Neural crest cell (in vitro differentiated cells): ENCODE results near the gene SNAPC2. TPM values are rescaled to one million over a fixed set of nuclear protein-coding genes. Genes with fewer than 3 reads are reported as not detected.
A peak's percentile ranks its signal among the peaks of the same experiment; 100 is the strongest.

ENCODE experiments used
- DNase-seq: peaks from one replicate; pipeline ENCODE4 v3.0.0; 2021; ENCODE audit warnings: low read depth, mixed read lengths, low spot score
- H3K27ac Mint-ChIP-seq: one replicate; pipeline ENCODE4 v1.8.0; 2021; ENCODE audit warnings: mild to moderate bottlenecking, mixed read lengths; ENCODE audit not compliant: unreplicated experiment
- H3K27me3 Mint-ChIP-seq: 2 replicates; pipeline ENCODE4 v1.8.0; 2021; ENCODE audit warnings: low read depth, mild to moderate bottlenecking, mixed read lengths
- H3K36me3 Mint-ChIP-seq: 2 replicates; pipeline ENCODE4 v1.8.0; 2021; ENCODE audit warnings: low read depth, mild to moderate bottlenecking, mixed read lengths
- H3K4me1 Mint-ChIP-seq: 2 replicates; pipeline ENCODE4 v1.8.0; 2021; ENCODE audit warnings: mixed read lengths
- H3K4me3 Mint-ChIP-seq: one replicate; pipeline ENCODE4 v1.8.0; 2021; ENCODE audit warnings: mild to moderate bottlenecking, mixed read lengths
- H3K9me3 Mint-ChIP-seq: 2 replicates; pipeline ENCODE4 v1.8.0; 2021; ENCODE audit warnings: mixed read lengths
- CTCF ChIP-seq: fragments of 200-600 bp; sonication (generic); conservative IDR thresholded peaks from 2 replicates; pipeline ENCODE4 v1.5.0; 2021; ENCODE audit warnings: antibody characterized with exemption, mild to moderate bottlenecking
- total RNA-seq: library from RNA; stranded (reverse); gene quantifications from 2 replicates; pipeline ENCODE4 v1.2.1, GENCODE V29; 2021

The SNAPC2 gene
- total RNA-seq, 1 donor from 2014 or later: 19.1 TPM

DNA sequence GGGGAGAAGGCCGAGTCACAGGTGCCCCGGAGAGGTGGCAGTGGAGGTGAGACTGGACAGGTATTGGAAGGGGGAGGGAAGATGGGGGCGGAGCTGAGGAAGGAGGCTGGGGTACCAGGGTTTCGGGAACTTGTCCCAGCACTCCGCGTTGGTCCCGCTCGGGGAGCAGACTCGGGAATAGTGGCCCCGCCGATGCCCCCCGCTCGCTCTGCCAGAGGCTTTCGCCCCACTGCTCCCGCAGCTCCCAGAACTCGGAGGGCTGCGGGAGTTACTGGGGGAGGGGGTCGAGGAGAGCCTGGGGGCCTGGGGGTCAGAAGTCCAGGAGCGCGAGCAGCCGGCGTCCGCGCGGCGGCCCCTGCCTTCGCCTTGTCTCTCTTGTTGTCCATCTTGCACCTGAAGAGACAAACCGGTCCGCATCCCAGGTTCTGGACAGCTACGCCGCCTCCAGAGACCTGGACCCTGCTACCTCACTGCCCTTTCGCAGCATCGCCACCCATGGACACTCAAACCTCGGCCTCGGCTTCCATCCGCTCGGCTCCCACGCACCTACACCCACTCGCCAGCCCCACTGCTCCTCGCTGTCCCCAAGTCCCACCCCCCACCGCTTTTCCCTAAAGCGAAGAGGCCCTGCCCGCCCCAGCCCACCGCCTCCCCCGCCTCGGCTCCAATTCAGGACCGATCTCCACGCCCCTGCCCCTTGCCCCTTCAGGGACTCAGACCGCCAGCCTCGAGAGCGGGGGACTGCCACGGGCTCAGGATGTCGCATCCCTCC lies 46.6 kb upstream of the SNAPC2 start:
- Mint-ChIP-seq H3K27ac (peak overlapping the region; percentile 96), H3K36me3 (no peaks in the 10 kb centered on the region), H3K9me3 (peaks cover 3% of the 10 kb centered on the region), H3K27me3 (peaks cover 21% of the 10 kb centered on the region), H3K4me3 (peak overlapping the region; percentile 90), H3K4me1 (peaks cover 19% of the 10 kb centered on the region)
- DNase-seq: no peak
- no peak for TF ChIP-seq CTCF

DNA sequence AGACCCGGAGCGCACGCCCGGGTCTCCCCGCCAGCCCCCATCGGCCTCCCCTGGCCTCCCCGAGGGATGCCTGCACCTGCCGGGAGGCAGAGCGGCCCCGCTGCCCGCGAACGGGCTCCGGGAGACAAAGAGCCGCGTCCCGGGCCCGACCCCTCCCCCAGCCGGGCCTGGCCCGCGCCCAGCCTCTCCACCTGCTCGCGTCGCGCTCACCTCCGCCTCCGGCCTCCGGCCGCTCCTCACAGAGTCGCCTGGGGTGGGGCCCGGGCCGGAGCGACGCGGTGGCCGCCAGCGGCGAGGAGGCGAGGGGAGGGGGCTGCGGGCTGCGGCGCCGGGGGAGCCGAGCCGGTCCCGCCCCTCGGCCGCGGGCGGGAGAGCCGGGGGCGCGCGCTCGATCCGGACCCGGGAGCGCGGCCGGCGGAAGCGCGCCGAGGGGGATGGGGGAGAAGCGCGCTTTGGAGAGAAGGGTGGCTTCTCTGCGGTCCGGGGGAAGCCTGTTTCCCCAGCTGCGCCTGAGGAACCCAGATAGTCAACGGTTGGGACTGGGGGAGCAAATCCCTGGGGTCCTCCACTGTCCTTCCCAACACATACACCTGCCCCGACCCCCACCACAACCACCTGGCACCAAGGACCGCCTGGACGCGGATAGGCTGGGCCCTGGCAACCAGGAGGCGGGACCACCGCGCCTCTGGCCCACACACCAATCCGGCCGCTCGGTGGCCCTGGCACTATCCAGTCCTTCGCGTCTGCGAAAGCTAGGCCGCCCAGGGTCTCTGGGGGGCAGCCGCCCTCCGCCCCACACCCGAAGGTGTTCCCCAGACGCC lies 45.9 kb upstream of the SNAPC2 start, which contains the start of gene PRR36:
PRR36 (minus strand) TSS at position 315 of the 821 bp plus-strand sequence. CDS start 701 bp downstream, outside the sequence.
- Mint-ChIP-seq H3K4me3 (peak within 1 kb of the TSS; percentile 90), H3K4me1 (peaks cover 19% of the 10 kb centered on the region), H3K9me3 (peaks cover 3% of the 10 kb centered on the region), H3K36me3 (no peaks in the 10 kb centered on the region), H3K27ac (peak within 1 kb of the TSS; percentile 96), H3K27me3 (peaks cover 21% of the 10 kb centered on the region)
- TF ChIP-seq CTCF: no peak
- peak; percentile 68 for DNase-seq

DNA sequence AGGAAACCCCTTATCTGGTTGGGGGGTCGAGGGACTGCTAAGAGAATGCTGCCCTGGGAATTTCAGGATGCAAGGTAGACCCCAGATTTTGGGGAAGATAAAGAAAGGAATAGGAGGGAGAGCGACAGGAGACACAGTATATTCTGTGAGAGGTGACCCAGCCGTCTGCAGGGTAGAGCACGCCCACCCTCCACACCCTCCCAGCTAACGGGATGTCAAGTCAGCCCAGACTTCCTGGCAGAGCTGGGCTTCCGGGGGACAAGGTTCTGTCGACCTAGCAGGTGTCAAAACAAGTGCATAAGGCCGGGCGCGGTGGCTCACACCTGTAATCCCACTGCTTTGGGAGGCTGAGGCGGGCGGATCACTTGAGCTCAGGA lies 45.3 kb upstream of the SNAPC2 start:
- no peaks in the 10 kb centered on the region for H3K36me3 Mint-ChIP-seq
- no peak for TF ChIP-seq CTCF
- peaks cover 21% of the 10 kb centered on the region for H3K27me3 Mint-ChIP-seq
- no peak overlapping the region for H3K27ac Mint-ChIP-seq
- peaks cover 19% of the 10 kb centered on the region for H3K4me1 Mint-ChIP-seq
- H3K9me3 Mint-ChIP-seq: peaks cover 3% of the 10 kb centered on the region
- no peak for DNase-seq
- H3K4me3 Mint-ChIP-seq: peak overlapping the region; percentile 87

- peaks cover 3% of the 10 kb centered on the region for H3K4me1 Mint-ChIP-seq
- no peak for TF ChIP-seq CTCF
Observed at GRCh38 chr19:7877249-7877836, 42.8 kb upstream of the SNAPC2 start.

GRCh38 chr19:7879111-7879807 lies 40.9 kb upstream of the SNAPC2 start:
- H3K27ac Mint-ChIP-seq: no peak overlapping the region
- H3K36me3 Mint-ChIP-seq: no peaks in the 10 kb centered on the region
- H3K9me3 Mint-ChIP-seq: no peaks in the 10 kb centered on the region
- no peak for TF ChIP-seq CTCF
- peaks cover 3% of the 10 kb centered on the region for H3K4me1 Mint-ChIP-seq
- H3K27me3 Mint-ChIP-seq: peaks cover 7% of the 10 kb centered on the region
- peak overlapping the region; percentile 27 for H3K4me3 Mint-ChIP-seq
- DNase-seq: no peak

More at GRCh38 chr19:7877249-7877836, 42.8 kb upstream of the SNAPC2 start:
- Mint-ChIP-seq H3K27me3 (peaks cover 9% of the 10 kb centered on the region), H3K27ac (no peak overlapping the region), H3K9me3 (no peaks in the 10 kb centered on the region), H3K36me3 (no peaks in the 10 kb centered on the region), H3K4me3 (peak overlapping the region; percentile 44)
- no peak for DNase-seq
